Colonic mucosa (tissue), 4 donors: ENCODE results near the gene MRPL1. TPM values are rescaled to one million over a fixed set of nuclear protein-coding genes. Genes with fewer than 3 reads are reported as not detected.
A peak's percentile ranks its signal among the peaks of the same experiment; 100 is the strongest.
"Not testable (repeated sequence)": the region's sequence is repeated elsewhere in the genome, so short reads cannot be mapped to it uniquely, and the experiment has no call there.

Source experiments
- DNase-seq: peaks from one replicate; pipeline ENCODE4 v3.0.0-alpha.2; 2020
- H3K27ac ChIP-seq: fragments of 200-600 bp; one replicate; pipeline ENCODE4 v1.8.0; 2021
- H3K27me3 ChIP-seq: fragments of 200-600 bp; one replicate; pipeline ENCODE4 v1.8.0; 2021
- H3K36me3 ChIP-seq: fragments of 200-600 bp; one replicate; pipeline ENCODE4 v1.8.0; 2021
- H3K4me1 ChIP-seq: fragments of 200-600 bp; one replicate; pipeline ENCODE4 v1.8.0; 2021; ENCODE audit warnings: mild to moderate bottlenecking
- H3K4me3 ChIP-seq: fragments of 200-600 bp; one replicate; pipeline ENCODE4 v1.8.0; 2021
- H3K9ac ChIP-seq, 2 donors: one replicate each; pipeline ENCODE4 v1.7.0; 2013; ENCODE audit warnings: control low read depth in 2 of 2, low read depth in 2 of 2, low read length in 2 of 2
- H3K9me3 ChIP-seq: fragments of 200-600 bp; one replicate; pipeline ENCODE4 v1.8.0; 2021
- intact Hi-C: fragments of 100-400 bp; cut with DNase I; formaldehyde crosslinking; loops from one replicate; pipeline ENCODE4 v1.14.1; 2022
- total RNA-seq, 2 donors: library from RNA; stranded (reverse); fragmentation: NEBNext Ultra II Directional in 1 of 2; extraction: Animal tissue kit (Norgen Biotek cat#: 25700) in 1 of 2; gene quantifications; one replicate each; pipeline ENCODE4 v1.2.1, GENCODE V29; 2021
- TF ChIP-seq, protein P1 (sequence below): fragments of 200-600 bp; IDR thresholded peaks from one replicate; pipeline ENCODE4 v1.8.0; 2022; ENCODE audit warnings: antibody characterized with exemption, mild to moderate bottlenecking
- donor health status: healthy.
- donor health status: DM: no; HTN: no; CAD: no.
- donor health status: DM: no; HTN: no; CAD: no.

Gene MRPL1
- total RNA-seq, 2 donors from 2014 or later: 37.2 to 42.3 TPM

DNA sequence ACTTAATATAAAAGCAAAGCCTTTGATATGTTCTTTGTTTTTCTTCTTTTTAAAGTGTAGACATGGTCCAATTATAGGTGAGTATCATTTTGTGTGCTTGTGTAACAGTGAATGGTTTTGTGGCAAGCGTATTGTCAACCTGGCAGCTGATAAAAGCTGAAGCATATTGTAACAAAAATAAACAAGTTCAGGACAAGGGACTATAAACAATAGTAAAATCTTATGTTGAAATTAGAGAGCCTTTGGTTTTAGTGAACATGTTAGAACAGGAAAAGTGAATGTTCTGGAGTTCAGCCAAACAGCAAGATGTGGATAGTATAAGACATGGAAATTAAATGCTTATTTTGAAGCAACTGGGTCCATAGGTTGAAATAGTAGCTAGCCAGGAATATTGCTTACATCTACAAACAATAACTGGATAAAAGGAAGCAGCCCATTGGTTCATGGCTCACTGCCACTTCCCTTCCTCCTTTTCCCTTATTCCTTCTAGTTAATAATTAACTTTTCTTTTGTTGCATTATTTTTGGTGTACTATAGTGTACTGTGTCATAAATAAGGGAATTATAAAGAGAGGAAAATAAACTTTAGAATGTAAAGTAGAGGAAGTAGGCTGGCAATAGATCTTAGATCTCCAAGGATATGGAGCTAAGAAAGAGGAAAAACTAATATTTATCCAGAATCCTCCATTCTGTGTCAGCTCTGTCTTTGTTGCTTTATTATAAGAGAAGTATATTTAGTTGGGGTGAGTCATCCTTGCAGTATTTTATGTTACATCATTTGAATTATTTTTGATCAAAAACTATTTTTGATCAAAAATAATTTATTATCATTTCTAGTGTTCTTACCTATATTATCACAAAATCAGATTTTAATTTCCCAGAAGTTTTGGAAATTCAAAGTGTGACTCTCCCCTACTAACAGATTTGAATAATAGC lies 65.6 kb downstream of the MRPL1 start:
- H3K36me3 ChIP-seq: no peaks in the 10 kb centered on the region
- H3K9me3 ChIP-seq: no peaks in the 10 kb centered on the region
- no peak overlapping the region for H3K9ac ChIP-seq
- intact Hi-C loops: no loop called here
- no peaks in the 10 kb centered on the region for H3K27me3 ChIP-seq
- H3K27ac ChIP-seq: no peak overlapping the region
- TF ChIP-seq, protein P1, sequence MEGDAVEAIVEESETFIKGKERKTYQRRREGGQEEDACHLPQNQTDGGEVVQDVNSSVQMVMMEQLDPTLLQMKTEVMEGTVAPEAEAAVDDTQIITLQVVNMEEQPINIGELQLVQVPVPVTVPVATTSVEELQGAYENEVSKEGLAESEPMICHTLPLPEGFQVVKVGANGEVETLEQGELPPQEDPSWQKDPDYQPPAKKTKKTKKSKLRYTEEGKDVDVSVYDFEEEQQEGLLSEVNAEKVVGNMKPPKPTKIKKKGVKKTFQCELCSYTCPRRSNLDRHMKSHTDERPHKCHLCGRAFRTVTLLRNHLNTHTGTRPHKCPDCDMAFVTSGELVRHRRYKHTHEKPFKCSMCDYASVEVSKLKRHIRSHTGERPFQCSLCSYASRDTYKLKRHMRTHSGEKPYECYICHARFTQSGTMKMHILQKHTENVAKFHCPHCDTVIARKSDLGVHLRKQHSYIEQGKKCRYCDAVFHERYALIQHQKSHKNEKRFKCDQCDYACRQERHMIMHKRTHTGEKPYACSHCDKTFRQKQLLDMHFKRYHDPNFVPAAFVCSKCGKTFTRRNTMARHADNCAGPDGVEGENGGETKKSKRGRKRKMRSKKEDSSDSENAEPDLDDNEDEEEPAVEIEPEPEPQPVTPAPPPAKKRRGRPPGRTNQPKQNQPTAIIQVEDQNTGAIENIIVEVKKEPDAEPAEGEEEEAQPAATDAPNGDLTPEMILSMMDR: no peak
- H3K4me3 ChIP-seq: no peak overlapping the region
- peak; percentile 38 for DNase-seq
- no peaks in the 10 kb centered on the region for H3K4me1 ChIP-seq

DNA sequence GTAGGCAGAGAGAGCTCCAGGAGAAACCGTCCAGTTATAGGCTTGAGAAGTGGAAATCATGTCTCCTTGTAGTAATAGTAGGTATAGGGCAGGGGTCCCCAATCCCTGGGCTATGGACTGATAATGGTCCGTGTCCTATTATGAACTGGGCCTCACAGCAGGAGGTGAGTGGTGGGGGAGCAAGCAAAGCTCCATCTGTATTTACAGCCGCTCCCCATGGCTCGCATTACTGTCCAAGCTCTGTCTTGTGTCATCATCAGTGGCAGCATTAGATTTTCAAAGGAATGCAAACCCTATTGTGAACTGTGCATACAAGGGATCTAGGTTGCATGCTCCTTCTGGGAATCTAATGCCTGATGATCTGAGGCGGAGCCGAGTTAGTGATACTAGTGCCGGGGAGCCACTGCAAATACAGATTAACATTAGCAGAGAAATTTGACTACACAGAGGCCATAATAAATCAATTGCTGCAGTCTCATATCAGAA lies 67.6 kb downstream of the MRPL1 start:
- no peak for DNase-seq
- H3K9ac ChIP-seq: no peak overlapping the region
- H3K27me3 ChIP-seq: no peaks in the 10 kb centered on the region
- H3K4me3 ChIP-seq: no peak overlapping the region
- no peak overlapping the region for H3K27ac ChIP-seq
- no peaks in the 10 kb centered on the region for H3K4me1 ChIP-seq
- intact Hi-C loops: no loop called here
- TF ChIP-seq, protein P1: no peak
- H3K36me3 ChIP-seq: no peaks in the 10 kb centered on the region
- H3K9me3 ChIP-seq: no peaks in the 10 kb centered on the region

DNA sequence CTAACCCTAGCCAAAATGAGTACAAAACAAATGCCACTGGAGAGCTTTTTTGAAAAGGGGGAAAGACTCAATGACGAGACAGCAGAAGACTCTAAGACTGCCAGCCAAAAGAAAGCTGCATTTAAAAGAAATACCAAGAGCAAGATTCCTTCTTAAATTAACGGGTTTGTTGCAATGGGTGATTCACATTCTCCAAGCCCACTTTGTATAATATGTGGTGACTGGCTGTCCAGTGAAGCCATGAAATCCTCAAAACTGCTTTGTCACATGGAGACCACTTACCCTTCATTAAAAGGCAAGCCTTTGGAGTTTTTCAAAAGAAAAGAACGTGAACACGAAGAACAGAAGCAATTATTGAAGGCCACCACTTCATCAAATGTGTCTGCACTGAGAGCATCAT lies 68.2 kb downstream of the MRPL1 start:
- H3K27me3 ChIP-seq: no peaks in the 10 kb centered on the region
- no peaks in the 10 kb centered on the region for H3K36me3 ChIP-seq
- H3K9me3 ChIP-seq: no peaks in the 10 kb centered on the region
- TF ChIP-seq, protein P1: no peak
- DNase-seq: no peak
- no peak overlapping the region for H3K9ac ChIP-seq
- no peak overlapping the region for H3K27ac ChIP-seq
- H3K4me3 ChIP-seq: no peak overlapping the region
- intact Hi-C loops: no loop called here
- H3K4me1 ChIP-seq: no peaks in the 10 kb centered on the region

DNA sequence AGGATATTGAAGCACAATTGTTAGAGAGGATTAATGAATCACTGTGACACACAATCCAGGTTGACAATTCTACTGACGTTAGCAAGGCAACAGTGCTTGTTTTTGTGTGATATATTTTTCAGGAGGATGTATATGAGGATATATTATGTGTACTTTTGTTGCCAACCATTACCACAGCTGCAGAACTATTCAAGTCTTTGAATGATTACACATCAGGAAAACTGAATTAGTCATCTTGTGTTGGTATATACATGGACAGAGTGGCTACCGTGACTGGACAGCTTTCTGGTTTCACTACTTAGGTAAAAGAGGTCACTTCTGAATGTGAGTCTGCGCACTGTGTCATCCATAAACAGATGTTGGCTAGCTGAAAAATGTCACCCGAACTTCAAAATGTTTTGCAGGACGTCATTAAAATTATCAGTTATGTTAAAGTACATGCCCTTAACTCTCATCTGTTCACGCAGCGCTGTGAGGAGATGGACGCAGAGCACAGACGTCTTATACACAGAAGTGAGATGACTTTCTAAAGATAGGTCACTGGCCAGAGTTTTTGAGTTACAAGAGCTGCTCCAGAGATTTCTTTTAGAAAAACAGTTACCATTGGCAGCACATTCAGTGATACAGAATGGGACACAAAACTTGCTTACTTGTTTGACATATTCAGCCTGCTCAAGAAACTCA lies 69.0 kb downstream of the MRPL1 start:
- H3K36me3 ChIP-seq: no peaks in the 10 kb centered on the region
- intact Hi-C loops: no loop called here
- no peak overlapping the region for H3K9ac ChIP-seq
- H3K4me1 ChIP-seq: no peaks in the 10 kb centered on the region
- H3K9me3 ChIP-seq: no peaks in the 10 kb centered on the region
- TF ChIP-seq, protein P1: no peak
- H3K27me3 ChIP-seq: no peaks in the 10 kb centered on the region
- DNase-seq: no peak
- no peak overlapping the region for H3K4me3 ChIP-seq
- no peak overlapping the region for H3K27ac ChIP-seq

DNA sequence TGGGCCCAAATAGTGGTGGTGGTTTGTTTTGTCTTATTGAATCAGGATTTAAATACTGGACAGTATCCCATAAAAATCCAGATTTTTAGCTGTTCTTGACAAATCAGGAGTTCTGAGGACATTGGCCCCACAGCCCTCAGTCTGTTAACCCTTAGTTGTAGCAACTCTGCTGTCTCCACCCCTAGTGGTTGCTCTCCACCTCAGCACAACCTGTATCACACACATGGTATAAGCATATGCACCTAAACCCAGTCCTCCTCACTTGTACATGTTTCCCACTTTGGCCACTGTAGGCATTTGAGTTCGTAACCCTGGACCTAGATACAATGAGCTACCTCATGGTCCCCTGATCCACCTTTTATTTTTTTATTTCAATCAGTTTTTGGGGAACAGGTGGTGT lies 75.9 kb downstream of the MRPL1 start:
- TF ChIP-seq, protein P1: no peak
- intact Hi-C loops: no loop called here
- Histone ChIP-seq H3K4me1 (no peaks in the 10 kb centered on the region), H3K9ac (no peak overlapping the region), H3K27me3 (no peaks in the 10 kb centered on the region), H3K4me3 (no peak overlapping the region), H3K36me3 (no peaks in the 10 kb centered on the region), H3K27ac (no peak overlapping the region), H3K9me3 (no peaks in the 10 kb centered on the region)
- DNase-seq: no peak

DNA sequence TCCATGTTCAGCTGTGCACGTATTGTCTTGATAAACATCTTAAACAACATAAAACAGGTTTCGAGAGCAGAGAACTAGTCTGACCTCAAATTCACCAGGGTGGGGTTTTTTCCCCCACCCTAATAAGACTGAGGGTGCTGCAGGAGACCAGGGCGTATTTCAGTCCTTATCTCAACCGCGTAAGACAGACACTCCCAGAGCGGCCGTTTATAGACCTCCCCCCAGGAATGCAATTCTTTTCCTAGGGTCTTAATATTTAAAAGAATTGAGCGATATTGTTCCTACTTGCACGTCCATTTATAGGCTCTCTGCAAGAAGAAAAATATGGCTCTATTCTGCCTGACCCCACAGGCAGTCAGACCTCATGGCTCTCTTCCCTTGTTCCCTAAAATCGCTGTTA lies 83.3 kb downstream of the MRPL1 start:
- H3K9me3 ChIP-seq, H3K9ac ChIP-seq, H3K4me1 ChIP-seq, intact Hi-C loops, H3K4me3 ChIP-seq, H3K27ac ChIP-seq, H3K36me3 ChIP-seq, DNase-seq, H3K27me3 ChIP-seq: not testable (repeated sequence)
